ENCODE results near the gene COPA.

DNA sequence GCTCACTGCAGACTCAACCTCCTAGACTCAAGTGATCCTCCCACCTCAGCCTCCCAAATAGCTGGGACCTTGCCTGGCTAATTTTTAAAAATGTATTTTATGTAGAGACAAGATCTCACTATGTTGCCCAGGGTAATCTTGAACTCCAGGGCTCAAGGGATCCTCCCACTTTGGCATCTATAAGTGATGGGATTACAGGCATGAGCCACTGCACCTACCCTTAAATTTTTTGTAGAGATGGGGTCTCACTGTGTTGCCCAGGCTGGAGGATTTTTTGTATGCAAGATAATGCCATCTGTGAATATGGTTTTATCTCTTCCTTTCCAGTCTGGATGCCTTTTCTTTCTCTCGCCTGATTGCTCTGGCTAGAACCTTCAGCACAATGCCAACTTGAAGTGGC lies 72.0 kb downstream of the COPA start:
- TF ChIP-seq, protein P1, sequence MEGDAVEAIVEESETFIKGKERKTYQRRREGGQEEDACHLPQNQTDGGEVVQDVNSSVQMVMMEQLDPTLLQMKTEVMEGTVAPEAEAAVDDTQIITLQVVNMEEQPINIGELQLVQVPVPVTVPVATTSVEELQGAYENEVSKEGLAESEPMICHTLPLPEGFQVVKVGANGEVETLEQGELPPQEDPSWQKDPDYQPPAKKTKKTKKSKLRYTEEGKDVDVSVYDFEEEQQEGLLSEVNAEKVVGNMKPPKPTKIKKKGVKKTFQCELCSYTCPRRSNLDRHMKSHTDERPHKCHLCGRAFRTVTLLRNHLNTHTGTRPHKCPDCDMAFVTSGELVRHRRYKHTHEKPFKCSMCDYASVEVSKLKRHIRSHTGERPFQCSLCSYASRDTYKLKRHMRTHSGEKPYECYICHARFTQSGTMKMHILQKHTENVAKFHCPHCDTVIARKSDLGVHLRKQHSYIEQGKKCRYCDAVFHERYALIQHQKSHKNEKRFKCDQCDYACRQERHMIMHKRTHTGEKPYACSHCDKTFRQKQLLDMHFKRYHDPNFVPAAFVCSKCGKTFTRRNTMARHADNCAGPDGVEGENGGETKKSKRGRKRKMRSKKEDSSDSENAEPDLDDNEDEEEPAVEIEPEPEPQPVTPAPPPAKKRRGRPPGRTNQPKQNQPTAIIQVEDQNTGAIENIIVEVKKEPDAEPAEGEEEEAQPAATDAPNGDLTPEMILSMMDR (conservative IDR thresholded peaks at IDR 0.05; ENCODE audit: low read depth, low read length): no peak
- TF ChIP-seq EZH2 (IDR thresholded peaks at IDR 0.05; ENCODE audit: low read length, unreplicated experiment): no peak
- no peak for TF ChIP-seq EZH2phosphoT487 (IDR thresholded peaks at IDR 0.05; ENCODE audit: borderline replicate concordance, low read length)
